Urinary bladder (tissue), 4 donors: Measurements from ENCODE around the gene ST3GAL3. TPM values are rescaled to one million over a fixed set of nuclear protein-coding genes. Genes with fewer than 3 reads are reported as not detected.

Experiments used
- DNase-seq: peaks from one replicate; pipeline ENCODE4 v3.0.0-alpha.2; 2015; ENCODE audit errors: extremely low spot score
- H3K27ac ChIP-seq: one replicate; pipeline ENCODE4 v1.5.1; 2013; ENCODE audit warnings: low read depth, mild to moderate bottlenecking, moderate library complexity
- H3K36me3 ChIP-seq: one replicate; pipeline ENCODE4 v1.6.1; 2013; ENCODE audit warnings: mild to moderate bottlenecking, moderate library complexity; ENCODE audit not compliant: insufficient read depth
- H3K4me1 ChIP-seq: one replicate; pipeline ENCODE4 v1.6.1; 2013; ENCODE audit warnings: mild to moderate bottlenecking, moderate library complexity; ENCODE audit not compliant: insufficient read depth
- H3K4me3 ChIP-seq: one replicate; pipeline ENCODE4 v1.5.1; 2013; ENCODE audit warnings: low read depth, low read length
- WGBS: extraction: QIAGEN DNeasy Blood & Tissue Kit; methylation state at CpG from one replicate; pipeline ENCODE4 v1.1.7; 2013; 5-methylcytosine and 5-hydroxymethylcytosine counted together
- polyA plus RNA-seq: library from polyadenylated mRNA; stranded (reverse); fragments of 200-250 nt; gene quantifications from one replicate; pipeline ENCODE4 v1.2.3, GENCODE V29; 2013
- total RNA-seq: library from RNA; depleted of rRNA; stranded (reverse); fragments of >200 nt; gene quantifications from one replicate; pipeline ENCODE4 v1.2.3, GENCODE V29; 2014
- donor health status: healthy with polysubstance abuse.
- donor health status: healthy.

ST3GAL3 gene
- total and polyA plus RNA-seq, 2 donors = 25.4 to 27.2 TPM

DNA sequence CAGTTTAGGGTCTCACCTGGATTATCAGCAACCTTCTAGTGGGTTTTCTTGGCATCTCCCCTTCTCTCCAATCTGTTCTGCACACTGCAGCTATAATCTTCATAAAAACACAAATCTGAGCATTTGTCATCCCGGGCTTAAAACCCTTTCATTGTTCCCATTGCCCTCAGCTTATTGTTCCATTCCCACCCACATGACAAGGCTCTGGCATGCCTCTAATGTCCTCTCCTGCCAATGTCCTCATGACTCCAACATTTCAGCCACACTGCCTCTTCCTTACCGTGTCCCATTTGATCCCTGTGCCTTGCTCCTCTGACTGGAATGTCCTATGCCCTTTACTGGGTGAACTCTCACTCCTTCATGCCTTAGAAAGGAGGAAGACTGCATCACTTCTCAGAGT, 255.0 kb downstream of the ST3GAL3 start:
- H3K27ac ChIP-seq = no peak overlapping the region
- no peaks in the 10 kb centered on the region for H3K4me1 ChIP-seq
- peaks cover 5% of the 10 kb centered on the region for H3K36me3 ChIP-seq
- no peak for DNase-seq
- 87% methylated on average over 2 of the region's 2 CpGs for WGBS
- H3K4me3 ChIP-seq = no peak overlapping the region

DNA sequence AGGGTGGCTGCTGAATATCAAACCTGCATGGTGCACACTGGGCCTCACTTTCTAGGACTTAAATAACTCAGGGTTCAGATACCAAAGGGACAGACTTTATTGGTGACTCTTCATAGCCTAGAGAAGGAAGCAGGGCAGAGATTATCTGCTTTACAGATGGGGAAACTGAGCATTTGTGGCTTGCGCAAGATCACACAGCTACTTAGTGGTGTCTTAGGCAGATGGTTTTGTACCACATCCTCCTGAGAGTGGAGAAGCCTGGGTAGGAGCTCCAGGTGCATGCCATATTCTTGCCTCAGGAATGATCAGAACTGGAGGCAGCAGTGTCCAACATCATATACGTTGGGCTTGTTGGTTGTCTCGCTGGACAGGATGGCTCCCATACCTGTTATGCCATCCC, 255.7 kb downstream of the ST3GAL3 start:
- Histone ChIP-seq H3K4me3 (no peak overlapping the region), H3K27ac (no peak overlapping the region), H3K36me3 (peaks cover 5% of the 10 kb centered on the region), H3K4me1 (no peaks in the 10 kb centered on the region)
- 93% methylated on average over 3 of the region's 3 CpGs for WGBS
- DNase-seq = no peak

DNA sequence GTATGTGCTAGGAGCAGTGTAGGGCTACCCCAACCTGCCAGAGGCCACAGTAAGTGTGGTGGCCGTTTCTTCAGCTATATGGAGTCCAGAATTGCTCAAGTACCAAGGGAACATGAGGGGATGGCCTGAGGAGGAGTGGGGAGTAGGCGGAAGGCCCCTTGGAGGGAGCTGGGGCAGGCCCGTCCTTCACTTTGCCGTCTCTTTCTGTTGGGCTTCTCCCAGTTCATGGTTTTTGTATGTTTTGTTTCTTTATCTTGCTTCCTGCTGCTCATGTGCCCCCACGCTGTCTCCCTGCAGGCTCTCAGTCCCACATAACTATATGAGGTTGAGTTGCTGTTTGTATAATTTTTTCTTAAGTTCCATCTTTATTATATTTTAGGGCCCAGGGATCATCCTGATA, 256.6 kb downstream of the ST3GAL3 start:
- Histone ChIP-seq H3K4me3 (no peak overlapping the region), H3K36me3 (peaks cover 5% of the 10 kb centered on the region), H3K27ac (no peak overlapping the region), H3K4me1 (no peaks in the 10 kb centered on the region)
- WGBS = 85% methylated on average over 5 of the region's 5 CpGs
- no peak for DNase-seq

DNA sequence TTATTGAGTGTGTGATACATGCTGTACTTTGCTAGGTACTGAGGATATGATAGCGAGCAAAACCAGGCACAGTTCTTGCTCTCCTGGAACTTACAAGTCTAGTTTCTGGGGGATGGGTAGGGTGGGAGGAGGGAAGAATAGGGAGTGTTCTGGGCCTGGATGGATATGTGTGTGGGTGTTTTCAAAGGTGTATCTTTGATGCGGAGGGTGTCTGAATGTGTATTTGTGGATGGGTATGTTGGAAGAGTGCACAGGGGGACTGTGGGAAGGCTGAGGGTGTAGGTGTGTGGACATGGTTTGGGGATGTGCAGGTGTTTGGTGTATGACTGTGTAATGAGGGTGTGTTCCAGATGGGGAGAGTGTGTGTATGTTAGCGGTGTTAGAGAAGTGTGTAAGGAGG, 258.0 kb downstream of the ST3GAL3 start:
- Histone ChIP-seq H3K4me1 (no peaks in the 10 kb centered on the region), H3K36me3 (peaks cover 2% of the 10 kb centered on the region), H3K4me3 (no peak overlapping the region), H3K27ac (no peak overlapping the region)
- no peak for DNase-seq
- 85% methylated on average over 3 of the region's 3 CpGs for WGBS

DNA sequence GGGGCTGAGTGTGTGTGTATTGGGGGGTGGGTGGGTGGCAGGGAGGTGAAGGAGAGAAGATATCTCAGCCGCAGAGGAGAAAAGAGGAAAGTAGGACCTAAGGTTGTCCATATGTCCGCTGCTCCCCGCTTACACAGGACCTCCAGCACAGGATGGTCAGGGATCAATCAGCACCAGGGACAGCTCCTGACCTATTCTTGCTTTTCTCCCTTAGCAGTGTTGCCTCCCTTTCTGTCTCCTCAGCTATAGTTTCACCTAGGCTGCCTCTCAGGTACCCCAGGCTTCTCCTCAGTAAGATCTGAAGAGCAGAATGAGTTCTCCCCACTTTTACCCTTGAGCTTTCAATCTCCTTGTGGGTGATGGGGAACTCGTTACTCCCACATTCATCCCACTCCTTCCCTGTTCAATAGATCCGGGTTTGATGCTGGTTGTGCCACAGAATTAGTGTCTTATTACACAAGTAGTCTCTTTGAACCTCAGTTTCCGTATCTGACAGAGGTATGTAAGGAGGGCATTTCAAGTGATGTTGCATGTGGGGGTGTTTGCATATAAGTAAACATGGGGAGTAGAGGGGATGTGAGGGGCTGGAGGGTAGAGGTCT, 261.1 kb downstream of the ST3GAL3 start:
- WGBS = 85% methylated on average over 6 of the region's 6 CpGs
- peaks cover 2% of the 10 kb centered on the region for H3K36me3 ChIP-seq
- no peak overlapping the region for H3K27ac ChIP-seq
- DNase-seq = no peak
- H3K4me3 ChIP-seq = no peak overlapping the region
- no peaks in the 10 kb centered on the region for H3K4me1 ChIP-seq

DNA sequence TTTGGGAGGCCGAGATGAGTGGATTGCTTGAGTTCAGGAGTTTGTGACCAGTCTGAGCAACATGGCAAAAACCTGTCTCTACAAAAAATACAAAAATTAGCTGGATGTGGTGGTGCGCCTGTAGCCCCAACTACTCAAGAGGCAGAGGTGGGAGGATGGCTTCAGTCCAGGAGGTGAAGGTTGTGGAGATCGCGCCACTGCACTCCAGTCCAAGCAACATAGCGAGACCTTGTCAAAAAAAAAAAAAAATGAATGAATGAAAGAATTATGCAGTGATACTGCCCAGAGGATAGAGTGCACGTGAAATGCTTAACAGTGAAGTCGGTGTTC, 262.0 kb downstream of the ST3GAL3 start:
- Histone ChIP-seq H3K4me3 (no peak overlapping the region), H3K4me1 (no peaks in the 10 kb centered on the region), H3K27ac (no peak overlapping the region), H3K36me3 (peaks cover 2% of the 10 kb centered on the region)
- 50% methylated on average over 7 of the region's 7 CpGs for WGBS
- no peak for DNase-seq

DNA sequence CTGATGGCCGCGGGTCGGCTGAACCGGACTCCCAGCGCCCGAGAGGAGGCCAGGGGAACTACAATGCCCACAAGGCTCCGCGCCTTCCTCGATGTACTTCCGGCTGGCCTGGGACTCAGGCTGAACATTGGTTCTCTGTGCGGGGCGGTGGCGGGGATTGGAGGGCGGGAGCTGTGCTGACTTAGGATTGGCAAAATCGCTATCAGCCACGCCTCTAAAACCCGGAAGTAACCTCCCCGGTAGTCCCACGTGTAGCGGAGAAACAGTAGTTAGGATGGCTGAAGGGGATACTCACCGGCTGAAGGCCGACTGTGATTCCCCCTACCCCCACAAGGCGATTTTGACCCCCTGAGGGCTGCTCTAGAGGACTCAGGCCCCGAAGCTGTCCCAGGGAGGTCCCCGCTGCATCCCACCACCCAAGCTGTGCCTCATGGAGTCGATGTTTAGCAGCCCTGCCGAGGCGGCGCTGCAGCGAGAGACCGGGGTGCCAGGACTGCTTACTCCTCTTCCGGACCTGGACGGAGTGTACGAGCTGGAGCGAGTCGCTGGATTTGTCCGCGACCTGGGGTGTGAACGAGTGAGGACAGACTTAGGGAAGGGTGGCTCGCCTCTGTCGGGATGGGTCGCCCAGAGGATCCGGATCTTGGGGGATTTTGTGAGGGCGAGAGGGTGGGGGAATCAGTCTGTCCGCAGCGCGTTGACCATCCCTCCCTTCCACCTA, 262.6 kb downstream of the ST3GAL3 start, which contains the start of gene DPH2:
Gene DPH2 (plus strand): TSS at position 265 of the 721 bp plus-strand sequence. CDS start 166 bp downstream, at position 431.
- Histone ChIP-seq H3K4me3 (peak within 1 kb of the TSS; percentile 71), H3K36me3 (no peaks in the 10 kb centered on the region), H3K4me1 (no peaks in the 10 kb centered on the region), H3K27ac (no peak within 1 kb of the TSS)
- peak; percentile 94 for DNase-seq
- WGBS = under 1% methylated on average over 47 of the region's 47 CpGs

DNA sequence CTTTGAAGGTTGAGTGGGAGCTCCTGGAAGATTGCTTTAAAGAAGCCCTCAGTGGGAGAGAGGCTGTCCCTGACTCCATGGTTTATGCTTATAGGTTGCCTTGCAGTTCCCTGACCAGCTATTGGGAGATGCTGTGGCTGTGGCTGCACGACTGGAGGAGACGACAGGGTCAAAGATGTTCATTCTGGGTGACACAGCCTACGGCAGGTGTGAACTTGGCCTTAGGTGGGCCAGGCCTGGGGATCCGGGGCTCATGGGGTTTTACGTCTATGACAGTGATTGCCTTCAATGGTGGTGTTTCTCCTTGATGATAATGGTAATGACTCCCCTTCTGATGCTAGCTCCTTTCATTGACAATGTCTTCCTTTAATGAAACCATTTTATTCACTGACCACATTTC, 263.2 kb downstream of the ST3GAL3 start:
- no peak for DNase-seq
- Histone ChIP-seq H3K4me3 (peak overlapping the region; percentile 71), H3K36me3 (no peaks in the 10 kb centered on the region), H3K4me1 (no peaks in the 10 kb centered on the region), H3K27ac (no peak overlapping the region)
- 58% methylated on average over 5 of the region's 5 CpGs for WGBS

DNA sequence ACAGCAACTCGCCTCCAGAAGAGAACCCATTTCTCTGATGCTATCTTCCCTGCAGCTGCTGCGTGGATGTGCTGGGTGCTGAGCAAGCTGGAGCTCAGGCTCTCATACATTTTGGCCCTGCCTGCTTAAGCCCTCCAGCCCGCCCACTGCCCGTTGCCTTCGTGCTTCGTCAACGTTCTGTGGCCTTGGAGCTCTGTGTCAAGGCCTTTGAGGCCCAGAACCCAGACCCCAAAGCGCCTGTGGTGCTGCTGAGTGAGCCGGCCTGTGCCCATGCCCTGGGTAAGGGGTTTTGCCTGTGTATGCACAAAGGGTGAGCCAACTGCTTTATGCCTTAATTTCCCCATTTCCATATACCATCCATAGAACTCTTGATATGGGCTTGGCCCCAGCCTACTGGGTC, 263.6 kb downstream of the ST3GAL3 start:
- Histone ChIP-seq H3K36me3 (no peaks in the 10 kb centered on the region), H3K27ac (no peak overlapping the region), H3K4me3 (no peak overlapping the region), H3K4me1 (no peaks in the 10 kb centered on the region)
- DNase-seq = no peak
- 92% methylated on average over 9 of the region's 9 CpGs for WGBS

DNA sequence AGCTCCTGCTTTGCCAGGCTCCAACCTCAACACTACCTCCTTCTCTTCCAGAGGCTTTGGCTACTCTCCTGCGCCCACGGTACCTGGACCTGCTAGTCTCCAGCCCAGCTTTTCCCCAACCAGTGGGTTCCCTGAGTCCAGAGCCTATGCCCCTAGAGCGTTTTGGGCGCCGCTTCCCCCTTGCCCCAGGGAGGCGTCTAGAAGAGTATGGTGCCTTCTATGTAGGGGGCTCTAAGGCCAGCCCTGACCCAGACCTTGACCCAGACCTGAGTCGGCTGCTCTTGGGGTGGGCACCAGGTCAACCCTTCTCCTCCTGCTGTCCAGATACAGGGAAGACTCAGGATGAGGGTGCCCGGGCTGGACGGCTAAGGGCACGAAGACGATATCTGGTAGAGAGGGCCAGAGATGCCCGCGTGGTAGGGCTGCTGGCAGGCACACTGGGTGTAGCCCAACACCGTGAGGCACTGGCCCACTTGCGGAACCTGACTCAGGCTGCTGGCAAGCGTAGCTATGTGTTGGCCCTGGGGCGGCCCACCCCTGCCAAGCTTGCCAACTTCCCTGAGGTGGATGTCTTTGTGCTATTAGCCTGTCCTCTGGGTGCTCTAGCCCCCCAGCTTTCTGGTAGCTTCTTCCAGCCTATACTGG, 264.1 kb downstream of the ST3GAL3 start:
- no peaks in the 10 kb centered on the region for H3K4me1 ChIP-seq
- no peak overlapping the region for H3K27ac ChIP-seq
- H3K36me3 ChIP-seq = no peaks in the 10 kb centered on the region
- WGBS = 96% methylated on average over 17 of the region's 17 CpGs
- DNase-seq = no peak
- no peak overlapping the region for H3K4me3 ChIP-seq

DNA sequence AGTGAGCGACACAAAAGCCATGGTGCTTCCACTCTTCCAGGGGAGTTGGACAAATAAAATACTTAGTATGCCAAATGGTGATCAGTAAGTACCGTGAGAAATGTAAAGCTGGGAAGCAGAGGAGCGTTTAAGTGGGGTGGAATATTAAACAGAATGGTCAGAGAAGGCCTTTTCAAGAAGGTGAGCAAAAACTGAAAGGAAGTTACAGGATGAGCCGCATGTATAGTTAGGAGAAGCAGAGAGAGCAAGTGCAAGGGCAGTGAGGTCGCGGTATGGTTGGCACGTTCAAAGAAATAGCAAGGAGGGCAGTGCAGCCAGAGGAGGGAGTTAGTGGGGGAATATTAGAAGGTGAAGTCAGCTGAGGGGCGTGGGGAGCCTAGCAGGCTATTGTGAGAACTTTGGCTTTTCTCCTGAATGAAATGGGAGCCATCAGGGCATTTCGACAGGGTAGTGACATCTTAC, 266.7 kb downstream of the ST3GAL3 start:
- 41% methylated on average over 9 of the region's 9 CpGs for WGBS
- Histone ChIP-seq H3K4me3 (peak overlapping the region; percentile 76), H3K4me1 (no peaks in the 10 kb centered on the region), H3K27ac (no peak overlapping the region), H3K36me3 (no peaks in the 10 kb centered on the region)
- DNase-seq = no peak

DNA sequence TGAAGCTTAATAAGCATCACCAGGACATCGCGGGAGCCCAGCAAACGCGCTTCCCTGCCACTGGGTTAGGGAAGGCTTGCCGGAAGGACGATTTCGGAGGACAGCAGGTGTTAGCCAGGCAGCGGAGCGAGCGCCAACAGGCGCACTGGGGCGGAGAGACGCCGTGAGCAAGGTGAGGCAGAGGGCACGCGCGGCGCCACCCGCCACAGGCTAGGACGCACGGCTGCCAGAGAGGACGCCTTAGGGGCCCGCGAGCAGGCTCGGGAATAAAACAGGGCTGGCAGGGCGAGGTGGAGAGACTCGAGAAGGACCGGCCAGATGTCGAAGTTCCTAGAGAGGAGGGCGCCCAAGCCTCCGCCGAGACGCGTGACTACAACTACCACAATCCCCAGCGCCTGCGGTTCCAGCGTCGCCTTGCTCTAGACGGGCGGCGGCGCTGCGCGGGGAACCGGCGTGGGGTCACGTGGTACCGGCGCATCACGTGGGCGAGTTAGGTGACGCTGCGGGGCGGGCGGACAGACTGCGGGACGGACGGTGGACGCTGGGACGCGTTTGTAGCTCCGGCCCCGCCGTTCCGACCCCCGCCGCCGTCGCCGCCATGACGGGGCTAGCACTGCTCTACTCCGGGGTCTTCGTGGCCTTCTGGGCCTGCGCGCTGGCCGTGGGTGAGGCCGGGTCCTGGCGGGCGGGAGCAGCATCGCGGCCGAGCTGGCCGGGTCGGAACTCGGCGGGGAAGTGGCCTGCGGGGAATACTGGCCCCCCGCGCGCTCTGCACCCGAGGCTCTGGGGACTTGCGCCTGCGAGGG, 267.3 kb downstream of the ST3GAL3 start, which contains the start of gene ATP6V0B:
Gene ATP6V0B (plus strand): TSS at position 518 of the 806 bp plus-strand sequence. CDS start 81 bp downstream, at position 599.
- Histone ChIP-seq H3K4me3 (peak within 1 kb of the TSS; percentile 76), H3K27ac (peak within 1 kb of the TSS; percentile 88), H3K36me3 (no peaks in the 10 kb centered on the region), H3K4me1 (no peaks in the 10 kb centered on the region)
- DNase-seq = peak; percentile 82
- under 1% methylated on average over 93 of the region's 93 CpGs for WGBS

DNA sequence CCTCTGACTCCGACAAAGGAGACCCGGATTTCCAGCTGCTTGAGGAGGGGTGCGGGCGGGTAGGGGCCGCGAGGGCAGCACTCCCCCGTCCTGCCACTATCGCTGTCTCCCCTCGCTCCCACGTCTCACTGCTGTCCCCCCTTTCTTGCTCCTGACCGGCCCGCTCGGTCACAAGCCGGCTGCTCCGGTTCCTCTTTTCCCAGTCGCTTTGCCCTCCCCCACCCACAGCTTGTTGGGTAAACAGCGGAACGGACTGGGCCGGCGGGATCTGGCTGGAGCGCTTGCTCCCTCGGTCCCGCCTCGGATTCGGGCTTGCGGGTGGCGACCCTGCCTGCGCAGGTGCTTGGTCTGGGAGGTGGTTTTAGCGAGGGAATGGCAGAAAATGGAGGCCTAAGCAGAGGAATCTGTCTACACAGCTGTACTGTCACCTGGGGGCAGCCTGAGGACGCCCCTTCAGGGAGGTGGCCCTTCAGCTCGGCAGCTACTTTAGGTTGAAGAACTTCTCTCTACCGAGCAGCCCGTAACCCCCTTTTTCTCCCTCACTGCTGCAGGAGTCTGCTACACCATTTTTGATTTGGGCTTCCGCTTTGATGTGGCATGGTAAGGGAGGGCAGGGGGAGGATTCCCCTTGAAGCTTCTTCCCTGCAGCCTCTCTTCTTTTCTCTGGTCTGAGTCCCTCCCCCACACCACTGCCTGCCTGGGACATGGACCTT, 268.1 kb downstream of the ST3GAL3 start:
- DNase-seq = no peak
- no peaks in the 10 kb centered on the region for H3K36me3 ChIP-seq
- 1% methylated on average over 34 of the region's 34 CpGs for WGBS
- H3K27ac ChIP-seq = peak overlapping the region; percentile 88
- H3K4me1 ChIP-seq = no peaks in the 10 kb centered on the region
- H3K4me3 ChIP-seq = peak overlapping the region; percentile 76
